GM04504 (cell line): ENCODE results near the gene PTGER1.

Experiments used
- DNase-seq: peaks from one replicate; pipeline ENCODE4 v3.0.0-alpha.2; 2012; ENCODE audit warnings: low read depth

PTGER1 gene

DNA sequence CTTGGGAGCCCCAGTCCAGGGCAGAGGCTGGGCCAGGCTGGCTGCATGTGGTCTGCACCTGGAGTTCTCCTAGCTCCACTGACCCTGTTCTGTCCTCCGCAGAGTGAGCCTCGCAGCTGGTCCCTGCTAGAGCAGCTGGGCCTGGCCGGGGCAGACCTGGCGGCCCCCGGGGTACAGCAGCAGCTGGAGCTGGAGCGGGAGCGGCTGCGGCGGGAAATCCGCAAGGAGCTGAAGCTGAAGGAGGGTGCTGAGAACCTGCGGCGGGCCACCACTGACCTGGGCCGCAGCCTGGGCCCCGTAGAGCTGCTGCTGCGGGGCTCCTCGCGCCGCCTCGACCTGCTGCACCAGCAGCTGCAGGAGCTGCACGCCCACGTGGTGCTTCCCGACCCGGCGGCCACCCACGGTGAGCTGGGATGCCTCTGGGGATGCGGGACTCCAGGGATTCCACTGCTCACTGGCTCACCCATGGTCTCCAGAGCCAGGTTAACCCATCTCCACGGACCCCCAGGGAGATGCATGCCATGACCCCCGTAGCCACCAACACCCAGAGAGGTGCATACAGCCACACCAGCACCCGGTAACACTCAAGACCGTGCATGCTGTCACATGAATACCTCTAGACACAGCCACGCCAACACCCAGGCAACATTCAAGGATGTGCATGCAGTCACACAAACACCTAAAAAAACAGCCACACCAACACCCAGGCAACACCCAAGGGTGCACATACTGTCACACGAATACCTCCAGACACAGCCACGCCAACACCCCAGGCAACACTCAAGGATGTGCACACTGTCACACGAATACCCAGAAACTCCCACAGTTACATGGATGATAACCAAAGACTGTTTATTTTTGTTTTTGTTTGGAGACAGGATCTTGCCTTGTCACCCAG, 33.9 kb downstream of the PTGER1 start:
- no peak for DNase-seq

- no peak for DNase-seq
These were observed 35.1 kb downstream of the PTGER1 start for GRCh38 chr19:14440049-14440448.

- no peak for DNase-seq
These were observed 36.1 kb downstream of the PTGER1 start for GRCh38 chr19:14439014-14439413.

- DNase-seq, result no peak
These were observed 37.5 kb downstream of the PTGER1 start for GRCh38 chr19:14437578-14438140.

- no peak for DNase-seq
These were observed 39.7 kb downstream of the PTGER1 start for GRCh38 chr19:14435320-14436050.

GRCh38 chr19:14434543-14435319, 40.4 kb downstream of the PTGER1 start:
- DNase-seq, result peak; percentile 65

GRCh38 chr19:14433554-14434501, 41.3 kb downstream of the PTGER1 start:
- no peak for DNase-seq

- no peak for DNase-seq
These were observed 42.2 kb downstream of the PTGER1 start, which contains the start of gene PKN1 for GRCh38 chr19:14432791-14433553. TSS of gene PKN1 (plus strand) at chr19:14433306. CDS start at chr19:14433522, 216 bp downstream.

DNA sequence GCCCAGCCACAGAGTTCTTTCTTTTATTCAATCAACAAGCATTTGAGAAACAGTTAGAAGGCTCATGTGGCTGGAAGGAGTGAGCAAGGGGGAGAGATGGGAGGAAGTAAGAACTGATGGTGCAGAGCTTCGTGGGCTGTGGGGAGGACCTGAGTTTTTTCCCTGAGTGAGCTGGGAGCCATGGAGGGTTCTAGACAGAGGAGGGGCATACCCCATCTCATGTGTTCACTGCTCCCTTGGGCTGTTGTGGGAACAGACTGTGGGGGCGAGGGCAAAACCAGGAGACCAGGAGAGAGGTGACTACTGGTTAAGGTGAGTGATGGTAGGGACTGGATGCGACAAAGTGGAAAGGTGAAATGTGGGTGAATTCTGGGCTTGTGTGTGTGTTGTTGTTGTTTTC, 44.4 kb downstream of the PTGER1 start:
- DNase-seq, result no peak

GRCh38 chr19:14428882-14429416, 46.2 kb downstream of the PTGER1 start:
- DNase-seq, result no peak

- DNase-seq, result no peak
These were observed 47.7 kb downstream of the PTGER1 start for GRCh38 chr19:14427461-14427860.

DNA sequence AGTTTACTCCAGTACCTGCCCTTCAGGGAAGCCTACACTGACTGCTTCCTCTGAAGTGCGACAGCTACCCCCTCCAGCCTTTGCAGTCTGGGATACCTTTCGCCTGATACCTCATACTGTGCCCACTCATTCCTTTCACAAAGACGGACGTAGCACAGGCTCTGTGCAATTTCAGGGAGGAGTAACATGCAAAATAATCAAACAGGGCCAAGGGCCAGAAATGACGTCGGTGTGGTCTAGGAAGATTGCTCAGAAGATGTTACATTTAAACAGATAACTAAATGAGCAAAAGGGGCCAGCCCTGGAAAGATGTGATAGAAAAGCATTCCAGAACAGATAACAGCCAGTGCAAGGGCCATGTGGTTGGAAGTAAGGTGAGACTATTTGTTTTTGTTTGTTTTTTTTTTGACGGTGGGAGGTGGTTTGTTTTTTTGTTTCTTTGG, 49.4 kb downstream of the PTGER1 start:
- no peak for DNase-seq
